K562 (cell line): ENCODE data around the gene ECSIT. TPM values are rescaled to one million over a fixed set of nuclear protein-coding genes. Genes with fewer than 3 reads are reported as not detected.

Experiments used
- DACH1 ChIP-seq: fragments of 450-650 bp; IDR thresholded peaks from 2 replicates; pipeline ENCODE4 v1.6.1; 2018; ENCODE audit not compliant: partially characterized antibody
- MECOM ChIP-seq: fragments of 250-450 bp; sonication (Bioruptor Pico); IDR thresholded peaks from 2 replicates; pipeline ENCODE4 v1.8.0; 2022; ENCODE audit warnings: inconsistent platforms
- MGA ChIP-seq: fragments of 450-650 bp; IDR thresholded peaks from 2 replicates; pipeline ENCODE4 v1.6.1; 2016; ENCODE audit warnings: mild to moderate bottlenecking, moderate library complexity
- MYC ChIP-seq, 2 experiments: fragments of 250-450 bp in 1 of 2; sonication (Bioruptor Pico) in 1 of 2; IDR thresholded peaks; 2 replicates each; pipeline versions ENCODE4 v1.5.1 to v1.6.1; 2012 to 2021; ENCODE audit warnings: low read depth in 2 of 2, borderline replicate concordance in 1 of 2, improper control_type of control experiment in 1 of 2, low read length in 1 of 2, mild to moderate bottlenecking in 1 of 2, moderate library complexity in 1 of 2
- NCOA2 ChIP-seq, 2 experiments: fragments of 450-650 bp; IDR thresholded peaks; 2 replicates each; pipeline ENCODE4 v1.6.1; 2018; ENCODE audit warnings: mild to moderate bottlenecking in 2 of 2, moderate library complexity in 1 of 2; ENCODE audit not compliant: partially characterized antibody in 2 of 2
- TRIM28 ChIP-seq: fragments of 450-650 bp; IDR thresholded peaks from 2 replicates; pipeline ENCODE4 v1.6.1; 2017
- ZNF609 ChIP-seq: sonication (generic); formaldehyde crosslinking; IDR thresholded peaks from 2 replicates; pipeline ENCODE4 v1.8.1; 2023; ENCODE audit warnings: missing genetic modification reagents, mild to moderate bottlenecking, borderline replicate concordance
- polyA plus RNA-seq, 8 experiments: library from polyadenylated mRNA; depleted of rRNA in 4 of 8; stranded (reverse) in 5 of 8; unstranded in 3 of 8; fragments of >200 nt; fragmentation: Nextera tagmentation in 2 of 8; fragmentation: Illumina TruSeq in 1 of 8; extraction: Ambion mirVana in 2 of 8; extraction: Trizol in 1 of 8; gene quantifications; 2 replicates each; pipeline versions ENCODE4 v1.2.1 to v1.2.3, GENCODE V29; 2011 to 2014; ENCODE audit warnings: inconsistent platforms in 1 of 8, missing spikeins in 1 of 8
- total RNA-seq, 7 experiments: library from RNA; depleted of rRNA in 6 of 7; stranded (reverse); fragments of >200 nt in 6 of 7; fragmentation: Illumina TruSeq in 2 of 7; extraction: Trizol in 2 of 7; gene quantifications; 2 replicates each; pipeline versions ENCODE4 v1.2.1 to v1.2.3, GENCODE V29; 2011 to 2021; ENCODE audit warnings: low replicate concordance in 1 of 7
- TF ChIP-seq, protein P1 (sequence below): fragments of 450-650 bp; IDR thresholded peaks from 2 replicates; pipeline ENCODE4 v1.6.1; 2016

ECSIT gene
- total and polyA plus RNA-seq, 9 of the 15 experiments (the other 6 are each of a cell fraction or from before 2014, with no cell fraction given), result 1.1 to 82.5 (median 43.9) TPM

- TF ChIP-seq ZNF609 (CRISPR knock-in tag) (no peak), TRIM28 (no peak; the same call in 1 of the 2 replicates), NCOA2 (IDR thresholded peaks at IDR 0.05; ENCODE audit: partially characterized antibody in 2 of 2) (no peak), MGA (no peak; the same call in 1 of the 2 replicates), MYC (IDR thresholded peaks at IDR 0.05; ENCODE audit: low read depth, low read length) (peak; percentile 62), MYC (CRISPR knock-in tag; IDR thresholded peaks at IDR 0.05; ENCODE audit: borderline replicate concordance, low read depth) (no peak), DACH1 (peak; percentile 45), MECOM (no peak)
- TF ChIP-seq, protein P1, sequence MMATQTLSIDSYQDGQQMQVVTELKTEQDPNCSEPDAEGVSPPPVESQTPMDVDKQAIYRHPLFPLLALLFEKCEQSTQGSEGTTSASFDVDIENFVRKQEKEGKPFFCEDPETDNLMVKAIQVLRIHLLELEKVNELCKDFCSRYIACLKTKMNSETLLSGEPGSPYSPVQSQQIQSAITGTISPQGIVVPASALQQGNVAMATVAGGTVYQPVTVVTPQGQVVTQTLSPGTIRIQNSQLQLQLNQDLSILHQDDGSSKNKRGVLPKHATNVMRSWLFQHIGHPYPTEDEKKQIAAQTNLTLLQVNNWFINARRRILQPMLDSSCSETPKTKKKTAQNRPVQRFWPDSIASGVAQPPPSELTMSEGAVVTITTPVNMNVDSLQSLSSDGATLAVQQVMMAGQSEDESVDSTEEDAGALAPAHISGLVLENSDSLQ, result peak; percentile 62
Measured at GRCh38 chr19:11558881-11559828, 30.2 kb upstream of the ECSIT start, which contains the start of gene ELOF1 (continued).
